ENCODE data around the gene EIF4H.
"Not testable (repeated sequence)": the region's sequence is repeated elsewhere in the genome, so short reads cannot be mapped to it uniquely, and the experiment has no call there.

EIF4H gene

GRCh38 chr7:74202841-74203556 lies 28.8 kb downstream of the EIF4H start:
- DNase-seq = no peak

GRCh38 chr7:74203956-74204618 lies 29.9 kb downstream of the EIF4H start:
- DNase-seq = no peak

GRCh38 chr7:74206052-74206451 lies 31.9 kb downstream of the EIF4H start:
- not testable (repeated sequence) for DNase-seq

- peak; percentile 87 to 89 for DNase-seq
These were observed 32.5 kb downstream of the EIF4H start for GRCh38 chr7:74206589-74207120.

GRCh38 chr7:74207586-74207985 lies 33.4 kb downstream of the EIF4H start:
- no peak for DNase-seq

GRCh38 chr7:74208241-74208640 lies 34.1 kb downstream of the EIF4H start:
- not testable (repeated sequence) for DNase-seq

- no peak for DNase-seq
These were observed 38.5 kb downstream of the EIF4H start for GRCh38 chr7:74212661-74213060.

GRCh38 chr7:74214816-74215630 lies 40.9 kb downstream of the EIF4H start:
- DNase-seq = no peak

- DNase-seq = no peak
These were observed 41.8 kb downstream of the EIF4H start for GRCh38 chr7:74215921-74216320.

GRCh38 chr7:74216361-74216761 lies 42.2 kb downstream of the EIF4H start:
- no peak for DNase-seq

GRCh38 chr7:74217455-74218342 lies 43.5 kb downstream of the EIF4H start:
- no peak for DNase-seq

- DNase-seq = no peak
These were observed 44.2 kb downstream of the EIF4H start for GRCh38 chr7:74218343-74218698.

GRCh38 chr7:74219416-74219815 lies 45.3 kb downstream of the EIF4H start:
- DNase-seq = no peak

GRCh38 chr7:74220229-74220628 lies 46.1 kb downstream of the EIF4H start:
- no peak for DNase-seq

- DNase-seq = no peak
These were observed 47.6 kb downstream of the EIF4H start for GRCh38 chr7:74221713-74222112.

GRCh38 chr7:74222851-74223710 lies 48.9 kb downstream of the EIF4H start:
- DNase-seq = no peak

- no peak for DNase-seq
These were observed 49.8 kb downstream of the EIF4H start for GRCh38 chr7:74223711-74224510.

GRCh38 chr7:74224511-74224832 lies 50.3 kb downstream of the EIF4H start:
- no peak for DNase-seq

GRCh38 chr7:74224907-74225306 lies 50.8 kb downstream of the EIF4H start:
- DNase-seq = not testable (repeated sequence)

- no peak for DNase-seq
These were observed 51.2 kb downstream of the EIF4H start for GRCh38 chr7:74225400-74225799.

- no peak for DNase-seq
These were observed 52.5 kb downstream of the EIF4H start for GRCh38 chr7:74226633-74227032.
